GM11168 (cell line): ENCODE data around the gene CHSY3.

Source experiments
- in situ Hi-C: fragments of 300-500 bp; cut with MboI; formaldehyde crosslinking; loops from one replicate; pipeline ENCODE4 v1.12.0; 2022; ENCODE audit warnings: low sequenced_read_pairs; ENCODE audit not compliant: unreplicated experiment

CHSY3 gene

GRCh38 chr5:129904102-129904666 lies at the start of gene CHSY3:
CHSY3 (plus strand) TSS chr5:129904465.
- in situ Hi-C loops: no loop called here

GRCh38 chr5:129856325-129856724 lies 47.9 kb upstream of the CHSY3 start:
- in situ Hi-C loops: no loop called here

- in situ Hi-C loops: no loop called here
Observed at GRCh38 chr5:129857116-129857515, 47.1 kb upstream of the CHSY3 start.

- in situ Hi-C loops: no loop called here
Observed at GRCh38 chr5:129858131-129858675, 46.1 kb upstream of the CHSY3 start.

- in situ Hi-C loops: no loop called here
Observed at GRCh38 chr5:129884322-129884721, 19.9 kb upstream of the CHSY3 start.

- in situ Hi-C loops: no loop called here
Observed at GRCh38 chr5:129899454-129899853, 4.8 kb upstream of the CHSY3 start.

- in situ Hi-C loops: no loop called here
Observed at GRCh38 chr5:129902816-129903215, 1.4 kb upstream of the CHSY3 start.

- in situ Hi-C loops: no loop called here
Observed at GRCh38 chr5:129903466-129904101, 681 bp upstream of the CHSY3 start.

- in situ Hi-C loops: no loop called here
Observed at GRCh38 chr5:129904667-129905472, 605 bp downstream of the CHSY3 start.

- in situ Hi-C loops: no loop called here
Observed at GRCh38 chr5:129905473-129906176, 1.4 kb downstream of the CHSY3 start.

- in situ Hi-C loops: no loop called here
Observed at GRCh38 chr5:129906177-129906887, 2.1 kb downstream of the CHSY3 start.

GRCh38 chr5:129909225-129909624 lies 5.0 kb downstream of the CHSY3 start:
- in situ Hi-C loops: no loop called here

- in situ Hi-C loops: no loop called here
Observed at GRCh38 chr5:129912601-129913255, 8.5 kb downstream of the CHSY3 start.

- in situ Hi-C loops: no loop called here
Observed at GRCh38 chr5:129915415-129915814, 11.2 kb downstream of the CHSY3 start.

- in situ Hi-C loops: no loop called here
Observed at GRCh38 chr5:129917224-129917623, 13.0 kb downstream of the CHSY3 start.

GRCh38 chr5:129921204-129921603 lies 16.9 kb downstream of the CHSY3 start:
- in situ Hi-C loops: no loop called here

GRCh38 chr5:129930221-129930620 lies 26.0 kb downstream of the CHSY3 start:
- in situ Hi-C loops: no loop called here

- in situ Hi-C loops: no loop called here
Observed at GRCh38 chr5:129935626-129936025, 31.4 kb downstream of the CHSY3 start.

- in situ Hi-C loops: no loop called here
Observed at GRCh38 chr5:129938077-129938476, 33.8 kb downstream of the CHSY3 start.
